RWPE1 (cell line): ENCODE results near the gene KRT28.

Experiments used
- CTCF ChIA-PET: fragments of 350-600 bp; sonication (Branson Sonifier 250); formaldehyde crosslinking; extraction: SDS; loops from one replicate; lab custom pipeline; 2021; lab: Yijun Ruan, JAX
- POLR2A ChIA-PET: fragments of 400-600 bp; formaldehyde crosslinking; extraction: SDS; loops from one replicate; lab custom pipeline; 2020; ENCODE audit warnings: antibody characterized with exemption; ENCODE audit not compliant: low non-redundant PET; lab: Yijun Ruan, JAX
- DNase-seq: peaks from one replicate; pipeline ENCODE4 v3.0.0; 2012; ENCODE audit warnings: low spot score
- H3K27ac ChIP-seq: fragments of 450-650 bp; 2 replicates; pipeline ENCODE4 v1.5.1; 2017
- TF ChIP-seq, protein P1 (sequence below): fragments of 450-650 bp; conservative IDR thresholded peaks from 2 replicates; pipeline ENCODE4 v1.5.1; 2017; ENCODE audit warnings: low read depth, mild to moderate bottlenecking

The KRT28 gene, protein sequence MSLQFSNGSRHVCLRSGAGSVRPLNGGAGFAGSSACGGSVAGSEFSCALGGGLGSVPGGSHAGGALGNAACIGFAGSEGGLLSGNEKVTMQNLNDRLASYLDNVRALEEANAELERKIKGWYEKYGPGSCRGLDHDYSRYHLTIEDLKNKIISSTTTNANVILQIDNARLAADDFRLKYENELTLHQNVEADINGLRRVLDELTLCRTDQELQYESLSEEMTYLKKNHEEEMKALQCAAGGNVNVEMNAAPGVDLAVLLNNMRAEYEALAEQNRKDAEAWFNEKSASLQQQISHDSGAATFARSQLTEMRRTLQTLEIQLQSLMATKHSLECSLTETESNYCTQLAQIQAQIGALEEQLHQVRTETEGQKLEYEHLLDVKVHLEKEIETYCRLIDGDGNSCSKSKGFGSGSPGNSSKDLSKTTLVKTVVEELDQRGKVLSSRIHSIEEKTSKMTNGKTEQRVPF

DNA sequence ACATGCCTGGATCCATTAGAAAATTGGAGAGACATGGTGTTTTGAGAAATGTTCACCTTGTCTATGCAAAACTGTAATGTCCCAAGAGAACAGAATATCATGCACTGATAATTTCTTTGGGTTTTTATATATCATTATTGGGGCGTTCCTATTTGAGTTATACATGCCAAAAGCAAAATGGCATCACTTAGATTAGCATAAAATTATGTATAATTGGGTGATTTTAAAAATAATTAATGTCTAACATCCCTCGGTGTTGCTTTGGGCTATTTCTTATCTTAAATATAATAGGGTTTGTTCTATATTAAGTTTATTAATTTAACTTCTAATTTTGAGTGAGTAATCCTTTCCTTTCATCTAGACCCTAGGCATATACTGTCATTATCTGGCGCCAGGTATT, at the start of gene KRT28:
Gene KRT28 (minus strand): TSS at position 101 of the 400 bp plus-strand sequence. CDS start 66 bp downstream, at position 35.
- H3K27ac ChIP-seq = no peak within 1 kb of the TSS
- ChIA-PET CTCF (no interaction called here), POLR2A (no interaction called here)
- DNase-seq = no peak
- TF ChIP-seq, protein P1, sequence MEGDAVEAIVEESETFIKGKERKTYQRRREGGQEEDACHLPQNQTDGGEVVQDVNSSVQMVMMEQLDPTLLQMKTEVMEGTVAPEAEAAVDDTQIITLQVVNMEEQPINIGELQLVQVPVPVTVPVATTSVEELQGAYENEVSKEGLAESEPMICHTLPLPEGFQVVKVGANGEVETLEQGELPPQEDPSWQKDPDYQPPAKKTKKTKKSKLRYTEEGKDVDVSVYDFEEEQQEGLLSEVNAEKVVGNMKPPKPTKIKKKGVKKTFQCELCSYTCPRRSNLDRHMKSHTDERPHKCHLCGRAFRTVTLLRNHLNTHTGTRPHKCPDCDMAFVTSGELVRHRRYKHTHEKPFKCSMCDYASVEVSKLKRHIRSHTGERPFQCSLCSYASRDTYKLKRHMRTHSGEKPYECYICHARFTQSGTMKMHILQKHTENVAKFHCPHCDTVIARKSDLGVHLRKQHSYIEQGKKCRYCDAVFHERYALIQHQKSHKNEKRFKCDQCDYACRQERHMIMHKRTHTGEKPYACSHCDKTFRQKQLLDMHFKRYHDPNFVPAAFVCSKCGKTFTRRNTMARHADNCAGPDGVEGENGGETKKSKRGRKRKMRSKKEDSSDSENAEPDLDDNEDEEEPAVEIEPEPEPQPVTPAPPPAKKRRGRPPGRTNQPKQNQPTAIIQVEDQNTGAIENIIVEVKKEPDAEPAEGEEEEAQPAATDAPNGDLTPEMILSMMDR = no peak

DNA sequence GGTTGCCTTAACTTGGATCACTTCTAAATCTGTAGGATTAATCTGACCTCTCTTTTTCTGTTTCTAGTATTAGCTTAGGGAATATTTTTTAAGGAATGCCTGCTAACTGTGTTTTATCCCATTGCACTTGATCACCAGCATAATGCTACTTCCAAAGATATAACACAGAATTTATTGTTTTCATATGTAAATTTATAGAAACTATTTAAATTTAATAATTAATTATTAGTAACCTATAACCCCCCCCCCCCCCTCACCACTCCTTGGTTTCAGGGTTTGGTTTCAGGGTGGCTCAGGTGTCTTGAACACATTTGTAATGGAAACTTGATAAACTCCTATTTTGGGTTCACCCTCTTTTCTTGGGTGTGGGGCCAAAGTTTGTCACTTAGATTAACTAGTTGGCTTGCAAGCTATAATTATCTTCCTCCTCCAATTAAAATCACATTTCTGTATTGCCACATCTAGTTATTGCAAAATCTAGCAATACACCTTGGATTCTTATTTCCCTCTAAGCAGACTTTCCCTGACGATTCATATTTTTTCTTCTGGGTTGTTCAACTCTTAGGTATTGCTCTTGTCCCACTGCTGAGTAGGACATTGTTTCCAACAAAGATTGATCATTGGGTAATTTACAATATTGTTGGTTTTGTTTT, 49.0 kb upstream of the KRT28 start:
- no peak for DNase-seq
- TF ChIP-seq, protein P1 = no peak
- CTCF ChIA-PET = no interaction called here
- H3K27ac ChIP-seq = no peak overlapping the region
- POLR2A ChIA-PET = no interaction called here

DNA sequence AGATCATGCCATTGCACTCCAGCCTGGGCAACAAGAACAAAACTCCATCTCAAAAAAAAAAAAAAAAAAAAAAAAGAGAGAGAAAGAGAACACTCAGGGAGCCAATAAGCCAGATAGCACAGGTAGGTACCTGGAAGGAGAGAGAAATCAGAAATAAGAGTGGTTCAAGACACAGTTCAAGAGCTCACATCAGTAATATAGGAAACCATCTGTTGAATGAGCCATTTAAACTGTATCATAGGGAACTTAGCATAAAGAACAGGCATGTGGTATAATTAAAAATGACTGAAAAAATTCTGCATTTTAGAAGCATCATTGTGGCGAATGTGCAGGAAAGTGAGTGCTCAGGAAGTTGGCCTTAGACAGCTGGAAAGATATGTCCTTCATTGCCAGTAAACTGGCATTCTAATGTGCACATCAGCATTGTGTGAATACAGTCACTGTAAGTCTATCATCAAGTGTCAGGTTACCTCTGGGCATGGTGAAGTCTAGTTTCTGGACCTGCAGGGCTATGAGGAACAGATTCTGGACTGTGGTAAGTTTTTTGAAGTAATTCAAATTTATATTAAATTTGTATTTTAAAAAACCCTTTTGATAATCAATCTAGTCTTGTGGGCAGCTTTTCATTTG, 46.9 kb upstream of the KRT28 start:
- no peak overlapping the region for H3K27ac ChIP-seq
- CTCF ChIA-PET = interaction anchor here (0.6 to 0.7 kb wide), 2 partner anchors 141 to 816 kb away, joined by 3 to 4 read pairs; no protein-coding TSS in a partner anchor
- DNase-seq = no peak
- TF ChIP-seq, protein P1 = no peak
- POLR2A ChIA-PET = interaction anchor here (0.8 kb wide), 1 partner anchor 29 kb away, joined by 6 read pairs; no protein-coding TSS in a partner anchor

DNA sequence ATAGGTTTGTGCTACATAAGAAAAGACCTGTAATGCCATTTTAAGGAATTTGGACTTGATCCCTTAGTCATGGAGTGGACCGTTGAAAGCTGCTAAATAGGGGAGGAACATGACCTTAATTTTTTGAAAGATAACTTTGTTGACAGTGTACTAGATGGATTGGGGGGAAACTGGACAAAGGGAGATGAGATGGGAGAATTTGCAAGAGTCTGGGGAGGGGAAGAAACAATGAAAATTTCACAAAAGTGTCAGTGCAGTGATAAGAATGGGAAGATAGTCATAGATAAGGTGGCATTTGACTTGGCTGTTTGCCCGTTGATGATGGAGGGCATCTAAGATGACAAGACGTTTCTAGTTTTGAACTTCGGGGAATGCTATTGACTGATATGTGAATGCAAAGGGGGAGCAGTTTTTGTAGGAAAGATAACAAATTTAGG, 44.9 kb upstream of the KRT28 start:
- POLR2A ChIA-PET = no interaction called here
- CTCF ChIA-PET = no interaction called here
- DNase-seq = no peak
- no peak overlapping the region for H3K27ac ChIP-seq
- TF ChIP-seq, protein P1 = no peak

DNA sequence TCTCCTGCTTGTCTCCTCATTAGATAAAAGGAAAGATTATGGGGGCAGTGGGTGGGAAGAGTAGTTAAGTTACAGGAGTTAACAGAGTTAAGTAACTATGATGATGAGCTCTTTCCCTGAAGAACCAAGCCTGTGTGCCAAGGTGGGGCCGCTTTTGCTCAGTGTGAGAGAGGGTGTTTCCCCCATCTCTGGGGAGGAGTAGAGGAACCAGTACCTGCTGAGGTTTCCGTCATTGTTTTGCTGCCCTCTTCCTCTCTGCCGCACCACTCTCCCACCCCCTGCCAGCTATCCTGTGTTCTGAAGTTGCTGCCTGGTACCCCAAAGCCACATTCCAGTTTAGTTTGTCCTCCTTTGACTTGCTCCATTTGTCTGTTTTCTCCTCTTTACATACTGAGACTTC, 43.5 kb upstream of the KRT28 start:
- ChIA-PET POLR2A (no interaction called here), CTCF (interaction anchor here (0.6 to 0.7 kb wide), 3 partner anchors 11 to 686 kb away, joined by 3 read pairs; no protein-coding TSS in a partner anchor)
- no peak for DNase-seq
- TF ChIP-seq, protein P1 = no peak
- no peak overlapping the region for H3K27ac ChIP-seq

DNA sequence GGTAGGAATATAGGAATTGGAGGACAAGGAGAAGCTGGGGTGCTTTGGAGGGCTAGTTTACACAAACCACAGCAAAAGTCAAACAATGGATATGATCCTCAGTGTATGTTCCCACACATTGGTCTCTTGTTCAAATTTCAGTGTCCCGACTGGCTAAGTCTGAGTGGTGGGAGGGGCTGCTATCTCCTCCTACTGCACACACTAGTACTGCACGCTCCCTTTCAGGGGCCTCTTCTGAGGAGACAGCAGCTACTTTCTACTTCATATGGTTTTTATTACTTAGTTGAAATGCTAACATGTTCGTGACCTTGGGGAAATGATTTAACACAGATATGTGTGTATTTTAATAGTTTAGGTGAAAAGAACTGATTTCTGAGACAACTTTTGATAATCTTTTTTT, 41.5 kb upstream of the KRT28 start:
- no peak for DNase-seq
- no peak overlapping the region for H3K27ac ChIP-seq
- ChIA-PET POLR2A (no interaction called here), CTCF (no interaction called here)
- TF ChIP-seq, protein P1 = no peak
